GM19452 (cell line): Measurements from ENCODE around the gene PHF14.

Experiments
- ATAC-seq: cut with Tn5 transposase; IDR thresholded peaks from one replicate; pipeline ENCODE4 v1.9.1; 2021; ENCODE audit not compliant: unreplicated experiment

Gene PHF14

GRCh38 chr7:11104578-11104977 is 130.9 kb downstream of the PHF14 start:
- ATAC-seq, result no peak

GRCh38 chr7:11109659-11110058 is 136.0 kb downstream of the PHF14 start:
- no peak for ATAC-seq

- peak; percentile 67 for ATAC-seq
These were observed 146.5 kb downstream of the PHF14 start for GRCh38 chr7:11120068-11120664.

GRCh38 chr7:11120675-11121220 is 147.1 kb downstream of the PHF14 start:
- no peak for ATAC-seq

- ATAC-seq, result no peak
These were observed 151.3 kb downstream of the PHF14 start for GRCh38 chr7:11124856-11125559.

- no peak for ATAC-seq
These were observed 153.6 kb downstream of the PHF14 start for GRCh38 chr7:11127114-11127785.

GRCh38 chr7:11127988-11128387 is 154.3 kb downstream of the PHF14 start:
- no peak for ATAC-seq

- no peak for ATAC-seq
These were observed 154.8 kb downstream of the PHF14 start for GRCh38 chr7:11128498-11128897.

- no peak for ATAC-seq
These were observed 156.3 kb downstream of the PHF14 start for GRCh38 chr7:11130012-11130411.

- ATAC-seq, result no peak
These were observed 156.9 kb downstream of the PHF14 start for GRCh38 chr7:11130601-11131000.

- ATAC-seq, result no peak
These were observed 159.8 kb downstream of the PHF14 start for GRCh38 chr7:11133436-11133959.

- no peak for ATAC-seq
These were observed 161.9 kb downstream of the PHF14 start for GRCh38 chr7:11135573-11135972.

- ATAC-seq, result no peak
These were observed 167.9 kb downstream of the PHF14 start for GRCh38 chr7:11141541-11141940.

- no peak for ATAC-seq
These were observed 180.0 kb downstream of the PHF14 start for GRCh38 chr7:11153694-11154093.

GRCh38 chr7:11155883-11156282 is 182.2 kb downstream of the PHF14 start:
- no peak for ATAC-seq

- ATAC-seq, result no peak
These were observed 187.8 kb downstream of the PHF14 start for GRCh38 chr7:11161499-11161898.

GRCh38 chr7:11163220-11163619 is 189.5 kb downstream of the PHF14 start:
- ATAC-seq, result no peak

GRCh38 chr7:11166051-11166450 is 192.4 kb downstream of the PHF14 start:
- ATAC-seq, result no peak

GRCh38 chr7:11168650-11169170 is 195.0 kb downstream of the PHF14 start:
- no peak for ATAC-seq

GRCh38 chr7:11170175-11170574 is 196.5 kb downstream of the PHF14 start:
- no peak for ATAC-seq

GRCh38 chr7:11170863-11171568 is 197.3 kb downstream of the PHF14 start:
- ATAC-seq, result no peak
